IPS-20b (cell line): ENCODE results near the gene DOC2A.
A peak's percentile ranks its signal among the peaks of the same experiment; 100 is the strongest.

Experiments used
- H3K27ac ChIP-seq: one replicate; pipeline ENCODE4 v1.5.1; 2013; ENCODE audit warnings: low read length
- H3K27me3 ChIP-seq: 2 replicates; pipeline ENCODE4 v1.6.1; 2013; ENCODE audit warnings: mild to moderate bottlenecking, low read length, inconsistent platforms; ENCODE audit not compliant: insufficient read depth
- H3K36me3 ChIP-seq: 2 replicates; pipeline ENCODE4 v1.6.1; 2013; ENCODE audit warnings: low read depth, mild to moderate bottlenecking, inconsistent platforms, low read length, moderate library complexity; ENCODE audit not compliant: insufficient read depth
- H3K4me1 ChIP-seq: 2 replicates; pipeline ENCODE4 v1.6.1; 2013; ENCODE audit warnings: mild to moderate bottlenecking, control low read depth, inconsistent platforms, low read length, moderate library complexity; ENCODE audit not compliant: insufficient read depth
- H3K4me3 ChIP-seq: 2 replicates; pipeline ENCODE4 v1.5.1; 2013; ENCODE audit warnings: mild to moderate bottlenecking, low read length, inconsistent platforms
- H3K9ac ChIP-seq: 2 replicates; pipeline ENCODE4 v1.6.1; 2013; ENCODE audit warnings: low read depth, mild to moderate bottlenecking, inconsistent platforms, low read length, moderate library complexity
- H3K9me3 ChIP-seq: 2 replicates; pipeline ENCODE4 v1.6.1; 2013; ENCODE audit warnings: mild to moderate bottlenecking, low read depth, low read length, inconsistent platforms; ENCODE audit not compliant: insufficient read depth

Gene DOC2A

DNA sequence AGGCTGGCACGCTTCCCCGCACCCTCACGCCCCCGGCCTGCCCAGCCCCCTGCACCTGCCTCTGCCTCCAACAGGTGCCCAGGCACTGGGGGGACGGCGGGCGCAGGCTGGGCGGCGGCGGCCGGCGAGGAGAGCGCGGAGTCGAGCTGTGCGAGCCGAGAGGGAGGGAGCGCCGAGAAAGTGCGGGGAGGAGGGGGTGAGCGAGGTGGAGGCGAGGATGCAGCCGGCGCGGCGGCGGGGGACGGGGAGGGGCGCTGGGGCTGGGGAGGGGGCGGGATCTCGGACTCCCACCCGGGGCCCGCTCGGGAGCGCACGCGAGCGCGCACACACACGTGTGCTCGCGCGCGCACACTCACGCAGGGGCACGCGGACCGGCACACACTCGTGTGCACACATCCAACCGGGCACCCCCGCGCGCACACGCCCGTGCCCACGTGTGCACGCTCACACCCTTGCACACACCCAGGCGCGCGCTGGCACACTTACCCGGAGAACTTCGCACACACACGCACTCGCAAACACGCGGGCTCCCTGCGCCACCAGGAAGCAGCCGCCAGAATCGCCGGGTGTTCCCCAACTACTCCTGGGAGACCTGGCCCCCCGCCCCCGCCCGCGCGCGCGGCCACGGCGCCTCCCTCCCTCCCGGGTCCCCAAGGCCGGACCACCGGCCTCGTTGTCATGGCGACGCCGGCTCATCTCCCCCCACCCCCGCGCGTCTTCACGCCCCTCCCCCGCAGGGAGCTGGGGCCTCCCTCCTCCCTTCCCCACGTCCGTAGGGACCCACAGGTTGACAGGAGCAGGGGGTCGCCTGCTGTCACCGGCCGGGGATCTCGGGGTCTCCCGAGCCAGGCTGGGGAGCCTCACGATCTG, at the start of gene DOC2A:
Gene DOC2A, minus strand, starts transcription at position 184 of the 870 bp plus-strand sequence. CDS start 805 bp downstream, outside the sequence.
- Histone ChIP-seq H3K9me3 (no peaks in the 10 kb centered on the region), H3K36me3 (no peaks in the 10 kb centered on the region), H3K9ac (no peak within 1 kb of the TSS), H3K4me1 (no peaks in the 10 kb centered on the region; the same call in 1 of the 2 replicates), H3K27me3 (peaks cover 37% of the 10 kb centered on the region), H3K27ac (no peak within 1 kb of the TSS), H3K4me3 (peak within 1 kb of the TSS; percentile 73)

DNA sequence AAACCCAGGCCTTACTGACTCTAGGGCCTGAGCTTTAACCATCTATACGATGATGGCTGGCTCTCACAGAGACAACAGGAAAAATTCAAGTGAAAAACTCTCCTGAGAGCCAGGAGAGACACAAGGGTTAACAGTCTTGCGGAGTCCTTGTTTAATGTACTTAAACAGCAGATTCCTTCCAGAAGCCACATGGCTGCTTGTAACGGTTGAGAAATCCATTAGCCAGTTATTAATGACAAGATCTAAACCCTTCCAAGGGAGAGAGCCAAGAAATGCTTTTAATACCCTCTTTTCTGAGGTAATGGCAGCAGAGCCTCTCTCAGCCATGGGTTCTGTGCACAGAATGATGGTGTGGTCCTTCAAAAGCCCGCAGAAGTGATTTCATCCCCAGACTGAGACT, 49.5 kb upstream of the DOC2A start:
- no peak overlapping the region for H3K27ac ChIP-seq
- peaks cover 5% of the 10 kb centered on the region; the same call in 1 of the 2 replicates for H3K4me1 ChIP-seq
- H3K27me3 ChIP-seq = no peaks in the 10 kb centered on the region
- no peaks in the 10 kb centered on the region for H3K36me3 ChIP-seq
- H3K9ac ChIP-seq = no peak overlapping the region
- H3K9me3 ChIP-seq = no peaks in the 10 kb centered on the region
- H3K4me3 ChIP-seq = no peak overlapping the region

DNA sequence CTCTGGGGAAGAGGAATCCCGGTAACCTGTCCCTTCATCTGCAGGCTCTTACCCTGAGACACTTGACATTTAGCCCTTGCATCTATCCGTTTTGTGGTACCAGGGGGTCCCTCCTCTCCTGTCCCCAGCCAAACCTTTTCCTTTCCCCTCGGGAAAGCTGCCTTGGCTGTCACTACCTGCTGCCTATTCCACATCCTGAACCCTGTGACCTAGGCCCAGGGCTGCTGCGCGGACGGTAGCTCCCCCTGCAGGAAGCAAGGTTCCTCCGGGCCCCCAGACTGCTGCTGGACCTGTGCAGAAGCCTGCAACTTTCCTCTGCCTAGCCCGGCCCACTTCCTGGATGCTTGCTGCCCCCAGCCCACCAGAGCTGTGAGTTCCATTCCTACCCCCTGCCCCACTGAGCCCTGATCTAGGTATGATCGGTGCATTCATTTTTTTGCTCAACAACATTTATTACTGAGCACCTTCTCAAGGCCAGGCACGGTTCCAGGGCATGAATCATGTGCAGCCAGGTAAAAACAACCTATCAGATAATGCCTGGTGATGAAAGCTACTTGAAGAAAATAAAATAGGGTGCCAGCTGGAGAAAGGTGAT, 44.2 kb upstream of the DOC2A start:
- Histone ChIP-seq H3K4me1 (no peaks in the 10 kb centered on the region), H3K27me3 (no peaks in the 10 kb centered on the region; the same call in 1 of the 2 replicates), H3K36me3 (no peaks in the 10 kb centered on the region), H3K9me3 (no peaks in the 10 kb centered on the region), H3K4me3 (no peak overlapping the region), H3K27ac (no peak overlapping the region), H3K9ac (no peak overlapping the region)

DNA sequence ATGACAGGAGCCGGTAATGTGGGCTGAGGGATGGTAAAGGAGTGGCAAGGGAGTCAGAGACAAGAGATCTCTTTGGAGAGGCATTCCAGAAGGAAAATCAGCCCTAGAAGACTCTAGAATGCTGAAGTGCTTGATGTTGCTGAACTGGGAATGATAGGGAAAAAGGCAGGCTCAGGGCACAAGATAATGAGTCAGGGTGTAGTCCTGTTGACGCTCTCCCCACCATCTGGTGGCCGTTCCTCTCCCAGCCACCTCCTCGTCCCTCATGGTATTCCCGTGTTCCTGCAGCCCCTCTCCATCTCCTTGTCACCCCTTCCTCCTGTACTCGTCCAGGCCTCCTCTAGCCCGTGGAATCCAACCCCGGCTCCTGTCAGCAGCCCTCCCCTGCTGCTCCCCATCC, 43.6 kb upstream of the DOC2A start:
- Histone ChIP-seq H3K27ac (no peak overlapping the region), H3K4me3 (no peak overlapping the region), H3K36me3 (no peaks in the 10 kb centered on the region), H3K9ac (no peak overlapping the region), H3K9me3 (no peaks in the 10 kb centered on the region), H3K27me3 (no peaks in the 10 kb centered on the region; the same call in 1 of the 2 replicates), H3K4me1 (no peaks in the 10 kb centered on the region)

DNA sequence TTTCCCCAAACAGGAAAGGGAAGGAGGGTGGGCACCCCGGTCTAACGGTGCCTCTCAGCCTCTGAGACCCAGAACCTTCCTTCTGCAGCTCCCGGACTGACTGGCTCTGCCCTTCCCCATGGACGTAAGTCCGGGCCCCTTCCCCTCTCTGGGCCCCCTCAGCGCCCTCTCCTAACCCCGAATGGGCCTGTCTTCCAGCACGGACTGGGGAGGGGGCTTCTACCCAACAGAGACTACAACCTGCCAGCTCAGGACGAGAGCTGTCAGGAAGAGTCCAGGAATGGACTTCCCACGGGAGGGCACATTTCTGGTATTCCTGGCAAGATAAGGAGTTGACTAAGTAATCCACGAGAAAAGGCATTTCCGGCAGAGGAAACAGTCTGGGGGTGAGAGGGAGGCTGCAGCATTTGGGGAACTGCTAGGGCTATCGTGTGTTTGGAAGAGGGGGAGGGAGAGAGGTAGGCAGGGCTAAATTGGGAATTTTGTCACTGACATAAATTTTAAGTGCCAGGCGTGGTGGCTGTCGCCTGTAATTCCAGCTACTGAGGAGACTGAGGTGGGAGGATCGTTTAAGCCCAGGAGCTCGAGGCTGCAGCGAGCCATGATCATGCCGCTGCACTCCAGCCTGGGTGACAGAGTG, 42.7 kb upstream of the DOC2A start:
- Histone ChIP-seq H3K9ac (peak overlapping the region; percentile 75; the same call in 1 of the 2 replicates), H3K27me3 (no peaks in the 10 kb centered on the region; the same call in 1 of the 2 replicates), H3K4me3 (peak overlapping the region; percentile 82), H3K9me3 (no peaks in the 10 kb centered on the region), H3K4me1 (no peaks in the 10 kb centered on the region), H3K36me3 (no peaks in the 10 kb centered on the region), H3K27ac (no peak overlapping the region)

DNA sequence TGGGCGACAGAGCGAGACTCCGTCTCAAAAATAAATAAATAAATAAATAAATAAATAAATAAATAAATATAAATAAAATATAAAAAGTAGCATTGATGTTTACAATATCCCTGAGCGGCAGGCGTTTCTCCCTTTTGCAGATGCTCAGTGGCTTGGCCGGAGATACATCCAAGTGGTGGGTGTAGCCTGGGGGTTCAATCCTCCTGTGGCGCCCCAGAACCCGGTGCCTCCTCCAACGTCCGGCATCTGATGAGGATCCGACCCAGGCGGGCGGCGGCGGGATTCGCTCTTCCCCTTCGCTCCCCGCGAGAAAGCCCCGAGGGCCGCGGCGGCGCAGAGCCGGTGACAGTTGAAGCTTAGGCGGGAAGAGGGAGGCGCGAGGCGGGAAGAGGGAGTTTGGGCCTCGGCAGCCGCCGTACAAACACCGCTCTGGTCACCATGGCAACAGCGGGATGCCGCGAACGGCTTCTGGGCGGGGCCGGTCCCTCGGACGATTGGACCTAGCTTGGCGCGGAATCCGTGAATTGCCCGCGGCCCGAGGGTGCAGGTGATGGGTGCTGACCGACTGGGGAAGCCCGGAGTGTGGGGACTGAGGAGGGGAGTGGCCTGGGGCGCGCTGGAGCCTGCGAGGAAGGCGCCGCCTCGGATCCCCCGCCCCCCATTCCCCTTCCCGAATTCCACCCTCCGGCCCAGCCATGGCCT, 42.0 kb upstream of the DOC2A start:
- peak overlapping the region; percentile 75; the same call in 1 of the 2 replicates for H3K9ac ChIP-seq
- peak overlapping the region; percentile 82 for H3K4me3 ChIP-seq
- no peak overlapping the region for H3K27ac ChIP-seq
- H3K4me1 ChIP-seq = no peaks in the 10 kb centered on the region
- H3K36me3 ChIP-seq = no peaks in the 10 kb centered on the region
- no peaks in the 10 kb centered on the region; the same call in 1 of the 2 replicates for H3K27me3 ChIP-seq
- H3K9me3 ChIP-seq = no peaks in the 10 kb centered on the region

GRCh38 chr16:30051518-30051917, 40.7 kb upstream of the DOC2A start:
- H3K36me3 ChIP-seq = no peaks in the 10 kb centered on the region
- no peak overlapping the region for H3K4me3 ChIP-seq
- no peaks in the 10 kb centered on the region for H3K4me1 ChIP-seq
- H3K9ac ChIP-seq = no peak overlapping the region
- H3K27me3 ChIP-seq = no peaks in the 10 kb centered on the region; the same call in 1 of the 2 replicates
- no peak overlapping the region for H3K27ac ChIP-seq
- H3K9me3 ChIP-seq = no peaks in the 10 kb centered on the region

GRCh38 chr16:30049871-30050270, 39.0 kb upstream of the DOC2A start:
- no peak overlapping the region for H3K9ac ChIP-seq

GRCh38 chr16:30046588-30046987, 35.8 kb upstream of the DOC2A start:
- no peak overlapping the region for H3K27ac ChIP-seq
- H3K27me3 ChIP-seq = no peaks in the 10 kb centered on the region
- H3K9me3 ChIP-seq = no peaks in the 10 kb centered on the region
- no peak overlapping the region for H3K4me3 ChIP-seq
- no peak overlapping the region for H3K9ac ChIP-seq
- no peaks in the 10 kb centered on the region for H3K4me1 ChIP-seq
- H3K36me3 ChIP-seq = no peaks in the 10 kb centered on the region

More at GRCh38 chr16:30049871-30050270, 39.0 kb upstream of the DOC2A start:
- H3K4me3 ChIP-seq = no peak overlapping the region
- no peaks in the 10 kb centered on the region for H3K9me3 ChIP-seq
- H3K4me1 ChIP-seq = no peaks in the 10 kb centered on the region
- H3K27ac ChIP-seq = no peak overlapping the region
- no peaks in the 10 kb centered on the region; the same call in 1 of the 2 replicates for H3K27me3 ChIP-seq
- H3K36me3 ChIP-seq = no peaks in the 10 kb centered on the region

DNA sequence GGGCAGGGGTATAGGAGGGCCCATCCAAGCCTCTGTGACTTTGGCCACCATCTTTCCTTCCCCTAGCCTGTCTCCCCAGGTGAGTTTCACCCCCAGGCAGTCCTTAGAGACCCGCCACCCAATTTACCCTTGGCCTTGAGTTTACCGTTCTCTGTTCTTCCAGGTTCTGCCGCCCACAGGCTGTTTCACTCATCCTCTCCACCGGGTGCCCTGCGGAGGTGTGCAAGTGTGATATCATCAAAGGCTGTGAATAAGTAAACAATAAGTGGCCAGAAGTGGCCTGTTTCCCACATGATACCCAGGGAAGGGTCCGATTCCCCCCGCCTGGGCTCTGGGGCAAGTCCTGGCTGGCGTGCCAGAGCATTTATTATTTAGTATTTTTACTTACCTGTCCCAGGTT, 35.4 kb upstream of the DOC2A start:
- no peaks in the 10 kb centered on the region for H3K4me1 ChIP-seq
- no peaks in the 10 kb centered on the region for H3K9me3 ChIP-seq
- no peak overlapping the region for H3K27ac ChIP-seq
- no peak overlapping the region for H3K4me3 ChIP-seq
- no peaks in the 10 kb centered on the region for H3K27me3 ChIP-seq
- H3K9ac ChIP-seq = no peak overlapping the region
- no peaks in the 10 kb centered on the region for H3K36me3 ChIP-seq

- Histone ChIP-seq H3K27ac (no peak overlapping the region), H3K4me1 (no peaks in the 10 kb centered on the region), H3K27me3 (no peaks in the 10 kb centered on the region), H3K9ac (no peak overlapping the region), H3K9me3 (no peaks in the 10 kb centered on the region), H3K4me3 (no peak overlapping the region), H3K36me3 (no peaks in the 10 kb centered on the region)
Measured at GRCh38 chr16:30041841-30042240, 31.0 kb upstream of the DOC2A start.
